DMS114 treated with DMSO at 0.1 percent for 48 hours (cell line): Measurements from ENCODE around the gene ACTL8.
"Not testable (repeated sequence)": the region's sequence is repeated elsewhere in the genome, so short reads cannot be mapped to it uniquely, and the experiment has no call there.

Source experiments
- DNase-seq: peaks from one replicate; lab custom pipeline; 2025; ENCODE audit not compliant: unreplicated experiment; lab: John Stamatoyannopoulos, UW

The ACTL8 gene

GRCh38 chr1:17734609-17735008 lies 20.5 kb upstream of the ACTL8 start:
- DNase-seq: no peak

- no peak for DNase-seq
Measured at GRCh38 chr1:17735348-17735747, 19.8 kb upstream of the ACTL8 start.

GRCh38 chr1:17735793-17736192 lies 19.3 kb upstream of the ACTL8 start:
- DNase-seq: no peak

GRCh38 chr1:17736625-17737024 lies 18.5 kb upstream of the ACTL8 start:
- DNase-seq: no peak

GRCh38 chr1:17739050-17739449 lies 16.1 kb upstream of the ACTL8 start:
- no peak for DNase-seq

- DNase-seq: no peak
Measured at GRCh38 chr1:17741052-17741451, 14.1 kb upstream of the ACTL8 start.

GRCh38 chr1:17742583-17742982 lies 12.6 kb upstream of the ACTL8 start:
- no peak for DNase-seq

- DNase-seq: no peak
Measured at GRCh38 chr1:17743008-17743647, 12.0 kb upstream of the ACTL8 start.

GRCh38 chr1:17743925-17744324 lies 11.2 kb upstream of the ACTL8 start:
- DNase-seq: no peak

- DNase-seq: no peak
Measured at GRCh38 chr1:17744666-17745478, 10.3 kb upstream of the ACTL8 start.

GRCh38 chr1:17745479-17745955 lies 9.6 kb upstream of the ACTL8 start:
- no peak for DNase-seq

- DNase-seq: not testable (repeated sequence)
Measured at GRCh38 chr1:17746281-17746680, 8.9 kb upstream of the ACTL8 start.

- no peak for DNase-seq
Measured at GRCh38 chr1:17746920-17747319, 8.2 kb upstream of the ACTL8 start.

- no peak for DNase-seq
Measured at GRCh38 chr1:17750333-17750732, 4.8 kb upstream of the ACTL8 start.

GRCh38 chr1:17752356-17752755 lies 2.8 kb upstream of the ACTL8 start:
- DNase-seq: no peak

- no peak for DNase-seq
Measured at GRCh38 chr1:17757426-17757825, 2.3 kb downstream of the ACTL8 start.

GRCh38 chr1:17759114-17759513 lies 4.0 kb downstream of the ACTL8 start:
- no peak for DNase-seq

GRCh38 chr1:17762313-17762712 lies 7.2 kb downstream of the ACTL8 start:
- DNase-seq: no peak

GRCh38 chr1:17763417-17763816 lies 8.3 kb downstream of the ACTL8 start:
- DNase-seq: no peak

- no peak for DNase-seq
Measured at GRCh38 chr1:17763995-17764394, 8.9 kb downstream of the ACTL8 start.

GRCh38 chr1:17764591-17764990 lies 9.5 kb downstream of the ACTL8 start:
- no peak for DNase-seq
